Activated CD4-positive, alpha-beta T cell treated with anti-CD3 and anti-CD28 coated beads for 1 hour (primary cell): ENCODE data around the gene GPC5.

ENCODE experiments used
- DNase-seq: peaks from one replicate; pipeline ENCODE4 v3.0.0-alpha.2; 2020

The GPC5 gene

DNA sequence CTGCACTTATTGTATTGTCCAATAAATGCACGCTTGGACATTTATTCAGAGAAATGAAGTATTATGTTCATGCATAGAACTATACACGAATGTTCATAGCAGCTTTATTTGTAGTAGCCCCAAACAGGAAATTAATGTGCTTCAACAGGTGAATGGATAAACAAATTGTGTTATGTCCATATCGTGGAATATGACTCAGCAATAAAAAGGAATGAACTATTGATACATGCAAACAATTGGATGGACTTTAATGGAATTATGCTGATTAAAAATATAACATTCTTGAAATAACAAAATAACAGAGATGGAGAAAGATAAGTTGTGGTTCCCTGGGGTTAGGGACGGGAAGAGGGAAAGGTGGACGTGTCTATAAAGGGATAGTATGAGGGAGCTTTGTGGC is 65.9 kb downstream of the GPC5 start:
- no peak for DNase-seq

DNA sequence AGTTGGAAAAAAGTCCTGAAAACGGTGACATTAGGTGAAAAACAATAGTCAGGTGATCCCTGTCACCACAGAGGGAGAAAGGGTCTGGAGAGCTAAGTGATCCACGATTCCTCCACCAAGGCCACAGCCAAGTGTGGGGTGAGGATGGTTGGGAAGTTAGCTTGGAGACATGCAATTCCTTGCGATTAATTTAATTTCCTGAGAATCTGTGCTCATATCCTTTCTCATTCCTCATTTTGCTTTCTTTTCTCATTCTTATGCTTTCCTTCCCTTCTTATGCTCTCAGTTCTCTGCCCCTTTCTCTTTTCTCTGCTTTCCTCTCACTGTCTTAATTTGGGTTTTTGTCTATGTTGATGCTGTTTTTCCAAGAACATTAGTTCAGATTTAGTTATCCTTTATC is 68.8 kb downstream of the GPC5 start:
- DNase-seq: no peak

DNA sequence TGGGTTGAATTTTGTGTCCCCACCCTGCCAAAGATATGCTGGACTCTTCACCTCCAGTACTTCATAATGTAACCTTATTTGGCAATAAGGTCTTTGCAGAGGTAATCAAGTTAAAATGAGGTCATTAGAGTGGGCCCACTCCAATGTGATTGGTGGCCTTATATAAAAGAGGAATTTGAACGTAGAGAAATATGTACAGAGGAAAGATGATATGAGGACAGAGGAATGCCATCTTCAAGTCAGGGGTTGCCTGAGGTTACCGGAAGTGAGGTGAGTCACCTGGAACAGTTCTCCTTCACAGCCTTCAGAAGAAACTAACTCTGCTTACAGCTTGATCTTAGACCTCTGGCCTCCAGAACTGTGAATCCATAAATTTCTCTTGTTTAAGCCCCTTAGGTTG is 69.9 kb downstream of the GPC5 start:
- no peak for DNase-seq

DNA sequence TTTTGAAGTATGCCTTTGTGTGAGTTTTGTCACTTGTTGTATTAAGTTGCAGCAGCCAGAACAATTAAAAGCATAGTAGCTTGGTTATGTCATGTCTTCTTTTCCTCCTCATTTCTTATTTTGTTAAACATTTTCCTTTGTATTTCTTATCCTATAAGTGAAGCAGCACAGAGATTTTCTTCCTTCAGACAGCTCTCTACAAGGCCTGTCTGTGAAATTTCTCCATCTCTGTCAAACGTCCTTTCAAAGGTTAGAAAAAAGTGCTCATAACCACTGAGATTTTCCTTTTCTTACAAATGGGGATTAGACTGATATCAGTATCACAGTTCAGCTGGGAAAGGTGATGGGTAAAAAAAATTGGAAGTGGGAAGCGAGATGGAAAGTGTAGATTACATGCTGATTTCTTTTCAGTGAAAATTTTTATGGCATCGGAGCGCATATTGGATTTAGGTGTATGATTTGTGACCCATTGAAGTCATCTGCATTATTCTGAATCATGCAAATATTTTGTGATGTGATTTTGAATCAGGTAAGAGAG is 71.7 kb downstream of the GPC5 start:
- DNase-seq: no peak

DNA sequence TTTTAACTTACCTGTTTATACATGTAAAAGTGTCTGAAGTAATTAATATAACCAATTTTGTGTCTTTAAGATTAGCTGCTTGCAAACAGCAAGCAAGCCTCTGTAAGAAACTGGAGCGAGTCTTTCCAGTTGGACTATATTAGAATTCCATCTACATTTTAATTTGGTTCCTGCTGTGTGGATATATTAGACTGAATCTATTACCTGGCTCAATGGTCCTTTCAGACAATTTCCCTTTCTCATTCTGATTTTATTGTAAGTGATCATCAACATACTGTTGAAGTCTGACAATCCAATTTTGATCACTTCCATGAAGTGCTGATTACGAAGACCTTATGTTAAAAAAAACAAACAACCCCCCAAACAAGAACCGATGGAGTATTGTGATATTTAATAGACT is 72.3 kb downstream of the GPC5 start:
- DNase-seq: no peak

DNA sequence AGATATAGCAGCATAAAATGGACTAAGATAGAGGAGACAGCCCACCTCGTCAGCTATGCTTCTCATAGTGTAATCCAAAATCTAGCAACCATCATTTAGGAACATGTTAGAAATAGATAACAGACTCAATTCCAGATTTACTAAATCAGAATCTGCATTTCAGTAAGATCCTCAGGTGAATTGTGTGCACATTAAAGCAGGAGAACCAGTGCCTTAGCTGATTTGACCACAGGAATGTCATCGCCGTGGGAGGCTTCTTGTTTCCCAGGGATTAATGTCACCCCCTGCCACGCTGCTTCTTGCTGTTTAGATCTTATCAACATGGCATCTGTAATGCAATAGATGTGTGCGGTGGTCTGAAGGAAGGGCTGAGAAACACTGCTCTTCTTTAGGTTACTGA is 84.0 kb downstream of the GPC5 start:
- DNase-seq: no peak

DNA sequence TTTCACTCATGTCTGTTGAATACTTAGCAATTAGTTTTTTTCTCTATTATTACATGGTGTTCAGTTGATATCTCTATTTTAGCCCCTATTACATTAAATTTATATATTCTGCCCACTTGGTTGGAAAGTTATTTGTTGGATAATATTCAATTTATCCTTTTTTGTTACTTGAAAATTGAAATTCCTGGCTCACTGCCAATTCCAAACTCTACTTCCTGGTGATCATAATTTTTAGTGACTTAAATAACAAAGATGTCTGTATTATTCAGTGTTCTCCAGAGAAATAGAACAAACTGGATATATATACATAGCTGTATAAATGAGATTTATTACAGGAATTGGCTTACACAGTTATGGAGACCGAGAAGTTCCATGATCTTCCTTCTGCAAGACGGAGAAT is 93.6 kb downstream of the GPC5 start:
- DNase-seq: no peak

DNA sequence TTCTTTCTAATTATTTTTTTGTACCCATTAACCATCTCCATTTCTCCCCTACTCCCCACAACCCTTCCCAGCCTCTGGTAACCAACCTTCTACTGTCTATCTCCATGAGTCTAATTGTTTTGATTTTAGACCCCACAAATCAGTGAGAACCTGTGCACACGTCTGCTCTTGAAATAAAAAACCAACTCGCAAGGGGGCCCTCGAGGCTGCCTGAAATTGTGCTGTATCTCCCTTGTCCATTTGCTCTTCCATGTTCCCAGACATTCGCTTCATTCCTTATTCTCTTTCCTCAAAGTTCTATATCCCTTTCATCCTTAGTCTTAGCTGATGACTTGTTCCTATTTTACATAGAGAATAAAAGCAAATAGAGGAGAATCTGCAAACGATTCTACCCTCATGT is 95.0 kb downstream of the GPC5 start:
- no peak for DNase-seq

DNA sequence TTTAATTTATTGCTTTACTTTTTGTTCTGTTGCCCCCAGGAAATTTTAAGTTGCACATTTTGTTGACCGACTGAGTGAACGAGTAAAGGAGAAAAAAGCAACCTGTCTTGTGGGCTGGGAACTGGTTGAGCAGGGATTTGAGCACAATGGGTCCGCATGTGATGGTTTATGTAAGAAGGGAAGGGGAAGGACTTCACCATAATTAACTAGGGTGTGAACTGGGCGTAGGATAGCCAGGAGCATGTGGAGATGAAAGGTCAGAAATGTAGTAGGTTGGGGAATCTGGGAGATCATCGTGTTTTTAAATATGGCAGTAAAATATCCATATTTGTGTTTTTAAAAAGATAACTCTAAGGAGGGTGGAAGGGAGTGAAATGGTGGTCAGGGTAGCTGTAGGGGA is 99.9 kb downstream of the GPC5 start:
- DNase-seq: no peak

DNA sequence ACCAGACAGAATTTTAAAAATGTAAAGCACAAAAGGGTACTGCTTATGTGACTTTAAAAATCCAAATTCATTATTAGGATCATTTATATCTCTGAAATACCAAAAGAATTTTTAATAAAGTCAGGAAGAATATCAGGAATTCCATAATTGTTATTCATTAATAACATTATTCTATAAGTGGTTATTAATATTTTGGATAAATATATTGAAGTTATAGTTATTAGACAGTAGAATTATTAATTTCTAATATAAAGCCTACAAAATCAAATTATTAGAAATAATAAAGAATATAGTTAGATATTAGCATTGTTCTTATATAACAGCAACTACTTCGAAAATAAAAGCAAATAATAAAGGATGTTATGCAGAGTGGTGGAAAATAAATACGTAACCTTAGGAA is 105.8 kb downstream of the GPC5 start:
- no peak for DNase-seq

DNA sequence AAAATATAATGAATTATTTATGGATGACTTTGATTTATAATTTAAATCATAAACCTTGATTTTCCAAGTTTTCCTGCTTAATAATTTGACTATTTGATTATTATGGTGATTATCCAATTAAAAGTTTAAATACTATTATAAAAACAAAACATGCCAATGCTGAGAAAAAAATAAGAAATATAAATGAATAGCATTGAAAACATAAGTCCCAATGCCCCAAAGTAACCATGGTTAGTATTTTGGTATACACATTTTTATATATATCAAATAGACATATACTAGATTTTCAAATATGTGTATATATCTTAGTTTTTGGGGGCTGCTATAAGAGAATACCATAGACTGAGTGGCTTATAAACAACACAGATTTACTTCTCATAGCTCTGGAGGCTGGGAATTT is 108.3 kb downstream of the GPC5 start:
- no peak for DNase-seq

DNA sequence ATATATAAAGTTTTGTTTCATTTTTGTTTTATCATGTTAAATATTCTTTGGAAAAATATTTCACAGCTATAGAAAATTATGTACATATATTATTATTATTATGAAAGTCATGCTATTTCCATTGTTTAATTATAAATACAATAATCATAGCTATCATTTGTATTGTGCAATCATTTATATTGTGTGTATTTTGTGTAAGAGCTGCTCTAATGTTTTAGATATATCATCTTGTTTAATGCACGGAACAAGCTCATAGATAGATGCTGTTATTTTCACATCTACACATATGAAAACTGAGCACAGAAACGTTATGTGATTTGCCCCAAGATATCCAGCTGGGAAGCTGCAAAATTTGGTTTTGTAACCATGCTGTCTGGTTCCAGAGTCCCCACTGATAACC is 111.6 kb downstream of the GPC5 start:
- no peak for DNase-seq

DNA sequence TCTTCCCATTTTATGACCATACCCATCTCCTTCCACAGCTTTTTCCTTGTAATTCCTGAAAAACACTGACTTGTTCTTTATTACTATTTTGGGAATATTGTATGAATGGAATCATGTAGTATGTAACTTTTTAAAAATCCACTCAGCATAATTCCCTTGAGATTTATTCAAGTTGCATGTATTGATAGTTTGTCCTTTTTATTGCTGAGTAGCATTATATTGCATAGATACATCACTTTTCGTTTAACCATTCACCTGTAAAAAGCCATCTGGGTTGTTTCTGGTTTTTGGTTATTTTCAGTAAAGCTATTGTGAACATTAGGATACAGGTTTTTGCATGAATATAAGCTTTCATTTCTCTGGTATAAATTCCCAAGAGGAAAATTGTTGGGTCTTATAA is 115.4 kb downstream of the GPC5 start:
- DNase-seq: no peak

DNA sequence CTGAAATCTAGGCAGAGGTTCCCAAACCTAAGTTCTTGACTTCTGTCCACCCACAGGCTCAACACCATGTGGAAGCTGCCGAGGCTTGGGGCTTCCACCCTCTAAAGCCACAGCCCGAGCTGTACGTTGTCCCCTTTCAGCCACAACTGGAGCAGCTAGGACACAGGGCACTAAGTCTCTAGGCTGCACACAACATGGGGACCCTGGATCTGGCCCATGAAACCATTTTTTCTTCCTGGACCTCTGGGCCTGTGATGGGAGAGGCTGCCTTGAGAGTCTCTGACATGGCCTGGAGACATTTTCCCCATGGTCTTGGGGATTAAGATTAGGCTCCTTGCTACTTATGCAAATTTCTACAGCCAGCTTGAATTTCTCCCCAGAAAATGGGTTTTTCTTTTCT is 118.4 kb downstream of the GPC5 start:
- DNase-seq: no peak

DNA sequence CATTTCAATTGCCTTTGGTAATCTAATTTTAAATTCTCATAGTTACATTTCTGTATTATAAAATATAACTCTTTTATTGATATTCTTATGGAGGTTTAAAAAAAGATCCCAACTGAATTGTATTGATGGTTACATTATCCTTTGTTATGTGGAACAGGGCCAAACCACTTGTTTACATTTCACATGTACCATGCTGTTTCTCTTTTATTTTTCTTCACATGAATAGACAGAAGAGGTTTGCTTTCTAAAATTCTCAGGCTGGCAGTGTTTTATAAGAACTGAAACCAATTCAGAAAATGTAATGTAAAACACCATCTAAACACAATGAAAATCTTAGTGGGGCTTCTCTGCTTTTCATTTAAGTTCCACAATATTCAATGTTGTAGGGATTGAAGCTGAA is 122.5 kb downstream of the GPC5 start:
- no peak for DNase-seq

DNA sequence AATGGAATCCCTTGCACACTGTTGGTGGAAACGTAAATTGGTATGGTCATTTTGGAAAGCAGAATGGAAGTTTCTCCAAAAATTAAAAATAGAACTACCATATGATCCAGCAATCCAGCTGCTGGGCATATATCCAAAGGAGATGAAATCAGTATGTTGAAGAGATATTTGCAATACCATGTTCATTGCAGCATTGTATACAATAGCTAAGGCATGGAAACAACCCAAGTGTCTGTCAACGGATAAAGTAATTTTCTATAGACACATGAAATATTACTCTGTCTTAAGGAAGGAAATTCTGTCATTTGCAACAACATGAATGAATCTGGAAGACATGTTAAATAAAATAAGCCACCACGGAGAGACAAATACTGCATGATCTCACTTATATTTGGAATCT is 124.7 kb downstream of the GPC5 start:
- DNase-seq: no peak

DNA sequence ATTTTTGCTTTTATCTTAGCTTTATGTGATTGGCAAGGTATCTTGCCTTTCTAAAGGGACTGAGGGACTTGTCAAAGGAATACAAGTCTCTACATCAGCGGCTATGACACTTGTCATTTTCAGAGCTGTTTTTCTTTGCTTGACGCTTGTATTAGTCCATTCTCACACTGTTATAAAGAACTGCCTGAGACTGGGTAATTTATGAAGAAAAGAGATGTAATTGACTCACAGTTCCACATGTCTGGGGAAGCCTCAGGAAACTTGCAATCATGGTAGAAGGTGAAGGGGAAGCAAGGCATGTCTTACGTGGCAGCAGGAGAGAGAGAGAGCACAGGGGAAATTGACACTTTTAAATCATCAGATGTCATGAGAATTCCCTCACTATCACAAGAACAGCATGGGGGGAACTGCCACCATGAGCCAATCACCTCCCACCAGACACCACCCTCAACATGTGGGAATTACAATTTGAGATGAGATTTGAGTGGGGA is 128.2 kb downstream of the GPC5 start:
- DNase-seq: no peak

DNA sequence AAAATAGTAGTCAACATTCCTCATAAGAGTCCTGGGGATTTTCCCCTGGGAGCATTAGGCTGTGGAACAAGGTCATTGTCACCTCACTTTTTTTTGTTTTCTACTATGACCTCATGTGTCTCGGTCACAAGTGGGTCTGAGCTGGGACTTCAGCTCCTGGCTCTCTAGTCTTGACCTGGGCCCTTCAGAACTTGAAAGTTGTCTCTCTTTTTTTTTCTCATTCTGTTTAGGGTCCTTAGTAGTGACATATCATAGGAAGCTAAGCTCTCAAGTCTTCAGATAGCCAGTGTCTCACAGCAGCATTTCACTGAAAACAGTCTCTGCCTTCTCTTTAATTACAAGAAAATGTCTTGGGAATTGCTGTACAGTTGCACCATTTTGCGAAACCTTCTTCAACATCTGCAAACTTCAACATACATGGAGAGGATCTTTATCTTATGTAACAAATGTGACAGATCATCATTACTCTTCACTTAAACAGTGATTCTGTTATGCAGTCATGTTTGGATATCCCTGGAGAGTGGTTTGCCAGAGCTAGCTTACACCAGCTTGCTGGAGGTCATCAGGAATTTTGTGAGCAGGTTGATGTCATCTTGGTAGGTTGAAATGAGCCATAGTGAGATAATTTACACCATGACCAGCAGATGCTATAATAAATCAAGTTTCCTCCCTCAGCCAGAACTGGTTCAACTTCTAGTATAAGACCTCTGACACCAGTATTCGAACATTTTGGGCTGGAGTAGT is 131.5 kb downstream of the GPC5 start:
- no peak for DNase-seq

DNA sequence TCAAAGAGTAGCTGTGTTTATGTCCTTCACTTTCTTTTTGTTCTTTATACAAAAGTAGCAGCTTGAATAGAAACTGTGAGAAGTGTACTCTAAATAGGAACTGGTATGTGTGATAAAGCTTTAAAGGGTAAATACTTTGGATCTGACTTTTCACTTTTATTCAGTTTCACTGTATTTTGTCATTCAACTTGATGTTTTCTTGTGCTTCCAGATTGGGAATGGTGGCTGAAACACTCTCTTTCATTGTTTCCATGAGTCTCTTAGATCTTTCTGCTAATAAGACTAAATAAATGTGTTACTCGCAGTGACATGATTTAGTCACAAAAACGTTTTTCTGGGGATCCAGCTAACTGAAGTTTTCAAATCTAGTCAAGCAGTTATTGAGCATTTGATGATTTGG is 133.2 kb downstream of the GPC5 start:
- no peak for DNase-seq

DNA sequence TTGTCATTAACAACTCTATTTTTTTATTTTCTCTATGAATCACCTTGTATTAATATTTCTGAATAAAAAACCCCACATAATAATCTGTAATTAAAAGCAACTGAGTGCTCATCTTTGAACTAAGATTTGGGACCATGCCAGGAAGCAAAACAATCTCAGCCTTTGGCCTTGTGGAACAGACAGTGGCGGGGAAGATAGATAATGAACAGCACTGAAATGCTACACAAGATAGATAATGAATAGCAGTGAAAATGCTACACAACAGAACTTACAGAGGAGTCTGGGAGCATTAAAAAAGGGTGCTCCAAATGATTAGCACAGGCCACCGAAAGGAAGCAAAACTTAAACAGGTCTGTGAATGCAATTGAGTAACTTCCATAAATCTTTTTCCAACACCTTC is 134.9 kb downstream of the GPC5 start:
- DNase-seq: no peak

DNA sequence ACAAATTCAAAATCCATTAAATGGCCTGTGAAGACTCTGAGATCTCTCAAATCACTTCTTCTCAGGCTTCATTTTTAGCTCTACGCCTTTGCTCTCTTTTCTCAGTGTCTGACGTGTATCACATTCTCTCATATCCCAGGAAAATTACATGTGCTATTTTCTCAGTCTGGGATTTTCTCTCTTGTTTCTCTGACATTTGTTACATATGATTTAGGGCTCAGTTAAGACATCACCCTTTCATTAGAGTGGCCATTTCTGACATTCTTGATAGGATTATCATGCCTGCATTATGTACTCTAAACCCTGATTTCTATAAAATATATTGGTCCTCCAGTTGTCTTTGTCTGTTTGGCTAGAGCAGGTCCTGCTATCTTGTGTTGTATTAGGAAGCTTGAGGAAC is 136.6 kb downstream of the GPC5 start:
- no peak for DNase-seq

DNA sequence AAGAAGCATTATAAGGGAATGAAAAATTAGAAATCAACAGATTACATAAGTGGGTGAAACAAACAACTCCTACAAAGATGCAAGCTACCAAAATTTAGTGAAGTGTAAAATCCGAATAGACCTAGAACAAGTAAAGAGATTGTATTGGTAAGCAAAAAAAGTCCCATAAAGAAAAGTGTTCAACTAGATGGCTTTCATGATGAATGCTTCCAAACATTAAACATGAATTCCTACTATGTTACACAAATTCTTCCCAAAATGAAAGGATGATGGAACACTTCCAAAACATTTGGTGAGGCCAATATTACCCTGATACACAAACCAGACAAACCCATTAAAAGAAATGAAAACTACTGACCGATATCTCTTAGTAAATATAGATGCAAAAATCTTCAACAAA is 139.0 kb downstream of the GPC5 start:
- DNase-seq: no peak

DNA sequence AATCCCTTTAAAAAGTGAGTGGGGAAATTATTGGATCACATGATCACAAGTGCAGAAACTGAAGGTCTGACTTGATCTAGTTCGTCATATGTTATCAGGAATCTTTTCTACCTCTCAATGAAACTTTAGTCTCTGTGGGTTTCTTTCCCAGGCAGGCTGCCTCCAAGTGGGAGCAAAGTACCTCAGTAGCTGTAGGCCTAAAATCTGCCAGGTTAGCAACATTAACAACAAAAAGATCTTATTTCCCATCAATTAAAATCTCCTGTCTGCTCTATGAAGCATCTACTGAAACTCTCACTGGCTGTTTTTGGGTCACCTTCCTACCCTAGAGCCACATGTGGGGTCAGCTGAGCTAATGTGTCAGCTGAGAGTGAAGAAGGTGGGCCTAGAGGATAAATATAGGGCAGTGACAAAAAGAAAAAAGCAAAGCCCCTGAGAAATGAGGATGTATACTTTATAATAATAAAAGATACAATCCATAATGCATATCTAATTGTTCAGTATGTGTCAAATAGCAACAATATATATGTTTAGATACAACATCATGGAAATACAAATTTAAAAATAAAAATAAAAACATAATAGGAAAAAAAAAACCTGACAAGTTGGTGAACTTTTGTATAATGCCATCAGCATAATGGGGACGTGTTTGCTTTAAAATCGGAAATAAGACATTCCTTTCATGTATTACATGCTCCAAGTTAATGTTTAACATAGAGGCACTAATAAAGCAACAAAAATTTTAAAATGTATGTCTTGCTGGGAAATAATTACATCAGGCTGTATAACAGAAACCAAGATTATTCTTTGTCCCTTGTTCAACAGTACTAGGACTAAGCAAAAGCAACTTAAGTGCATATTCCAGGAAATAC is 141.1 kb downstream of the GPC5 start:
- no peak for DNase-seq

DNA sequence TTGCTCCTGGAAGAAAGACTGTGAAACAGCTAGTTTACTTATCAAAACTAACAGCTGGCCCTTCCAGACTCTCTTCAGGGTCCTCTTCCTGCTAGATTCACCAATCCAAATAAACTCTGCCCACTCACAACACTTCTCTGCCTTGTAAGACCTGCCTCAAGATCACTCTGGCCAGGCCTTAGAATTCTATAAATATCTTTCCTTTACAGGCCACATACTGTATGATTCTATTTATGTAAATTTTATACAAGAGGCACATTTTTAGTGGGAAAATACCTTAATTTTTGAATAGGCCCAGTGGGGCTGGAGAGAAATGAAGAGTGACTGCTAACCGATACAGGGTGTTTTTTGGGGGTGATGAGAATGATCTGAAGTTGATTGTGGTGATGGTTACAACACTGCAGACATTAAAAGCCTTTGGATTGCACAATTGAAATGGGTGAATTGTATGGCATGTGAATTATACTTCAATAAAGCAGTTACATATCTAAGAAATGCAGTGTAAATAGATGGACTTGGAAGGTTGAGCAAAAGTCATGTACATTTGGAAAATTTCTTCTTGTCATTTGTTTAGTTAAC is 141.8 kb downstream of the GPC5 start:
- no peak for DNase-seq
